Muscle layer of duodenum (tissue), 2 donors: ENCODE measurements around the gene MEF2B.
A peak's percentile ranks its signal among the peaks of the same experiment; 100 is the strongest.

Experiments used
- H3K27ac ChIP-seq: one replicate; pipeline ENCODE4 v1.7.0; 2013; ENCODE audit warnings: mild to moderate bottlenecking, low read length
- H3K27me3 ChIP-seq: one replicate; pipeline ENCODE4 v1.7.0; 2013; ENCODE audit warnings: low read depth, mild to moderate bottlenecking, control low read depth, low read length
- H3K36me3 ChIP-seq, 2 donors: one replicate each; pipeline ENCODE4 v1.7.0; 2013; ENCODE audit warnings: low read length in 2 of 2, control low read depth in 1 of 2, mild to moderate bottlenecking in 1 of 2; ENCODE audit not compliant: insufficient read depth in 2 of 2, control insufficient read depth in 1 of 2
- H3K4me1 ChIP-seq, 2 donors: one replicate each; pipeline ENCODE4 v1.7.0; 2013; ENCODE audit warnings: low read length in 2 of 2, mild to moderate bottlenecking in 2 of 2, control low read depth in 1 of 2, moderate library complexity in 1 of 2; ENCODE audit not compliant: insufficient read depth in 2 of 2, control insufficient read depth in 1 of 2
- H3K4me3 ChIP-seq, 2 donors: one replicate each; pipeline ENCODE4 v1.7.0; 2013; ENCODE audit warnings: low read length in 2 of 2, low read depth in 1 of 2, mild to moderate bottlenecking in 1 of 2
- H3K9me3 ChIP-seq, 2 donors: one replicate each; pipeline ENCODE4 v1.7.0; 2013; ENCODE audit warnings: low read length in 2 of 2, control low read depth in 1 of 2, mild to moderate bottlenecking in 1 of 2; ENCODE audit not compliant: control insufficient read depth in 1 of 2
- donor health status: healthy.

The MEF2B gene

DNA sequence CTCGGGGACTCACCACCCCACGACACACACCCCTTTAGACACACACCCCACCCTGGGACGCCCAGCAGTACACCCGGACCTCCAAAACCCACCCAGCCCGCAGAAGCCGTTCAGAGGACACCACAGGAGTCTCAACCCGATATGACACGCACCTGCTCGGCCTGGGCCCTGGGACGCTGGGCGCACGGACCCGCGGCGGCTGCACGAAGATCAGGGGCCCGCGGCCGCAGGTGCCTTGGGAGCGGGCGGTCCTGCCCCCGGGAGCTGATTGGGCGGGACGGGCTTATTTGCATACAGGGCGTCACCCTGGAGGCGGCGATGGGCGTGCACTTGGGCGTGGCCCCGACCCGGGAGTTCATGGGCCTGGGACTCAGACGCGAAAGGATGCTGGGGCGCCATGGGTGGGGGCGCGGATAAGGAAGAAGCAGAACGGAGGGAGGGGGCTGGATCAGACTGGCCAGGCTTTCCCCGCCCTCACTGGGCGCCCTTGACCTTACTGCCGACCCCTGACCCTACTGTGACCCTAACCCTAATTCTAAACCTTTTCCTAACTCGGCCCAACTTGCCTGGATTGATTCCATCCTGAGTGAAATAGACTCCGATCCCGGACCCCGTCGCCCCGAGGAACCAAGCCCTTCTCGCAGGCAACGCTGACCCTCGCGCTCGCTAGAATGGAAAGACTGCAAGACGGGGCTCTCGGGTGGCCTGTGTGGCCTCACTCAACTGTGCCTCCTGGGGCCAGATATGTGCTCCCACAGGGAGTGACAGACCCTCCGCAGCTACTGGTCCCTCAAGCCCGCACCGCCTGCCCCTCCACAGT lies at the start of gene MEF2B:
MEF2B (minus strand) TSS at position 211 of the 820 bp plus-strand sequence. CDS start 19,528 bp downstream, outside the sequence.
- no peak within 1 kb of the TSS for H3K27ac ChIP-seq
- H3K4me1 ChIP-seq, result peaks cover 0 to 15% of the 10 kb centered on the region in 2 donors
- no peaks in the 10 kb centered on the region for H3K27me3 ChIP-seq
- peak within 1 kb of the TSS in 1 of 2 donors; percentile 50 for H3K4me3 ChIP-seq
- H3K9me3 ChIP-seq, result no peaks in the 10 kb centered on the region
- H3K36me3 ChIP-seq, result no peaks in the 10 kb centered on the region

DNA sequence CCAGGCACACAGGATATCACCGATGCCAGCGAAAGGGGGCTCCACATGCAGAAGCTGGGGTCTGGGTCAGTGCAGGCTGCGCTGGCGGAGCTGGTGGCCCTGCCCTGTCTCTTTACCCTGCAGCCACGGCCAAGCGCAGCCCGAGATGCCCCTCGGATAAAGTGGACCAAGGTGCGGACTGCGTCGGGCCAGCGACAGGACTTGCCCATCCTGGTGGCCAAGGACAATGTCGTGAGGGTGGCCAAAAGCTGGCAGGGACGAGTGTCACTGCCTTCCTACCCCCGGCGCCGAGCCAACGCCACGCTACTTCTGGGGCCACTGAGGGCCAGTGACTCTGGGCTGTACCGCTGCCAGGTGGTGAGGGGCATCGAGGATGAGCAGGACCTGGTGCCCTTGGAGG lies 48.8 kb upstream of the MEF2B start:
- Histone ChIP-seq H3K4me3 (no peak overlapping the region), H3K36me3 (no peaks in the 10 kb centered on the region), H3K9me3 (no peaks in the 10 kb centered on the region), H3K27me3 (peaks cover 8% of the 10 kb centered on the region), H3K27ac (no peak overlapping the region), H3K4me1 (no peaks in the 10 kb centered on the region)

DNA sequence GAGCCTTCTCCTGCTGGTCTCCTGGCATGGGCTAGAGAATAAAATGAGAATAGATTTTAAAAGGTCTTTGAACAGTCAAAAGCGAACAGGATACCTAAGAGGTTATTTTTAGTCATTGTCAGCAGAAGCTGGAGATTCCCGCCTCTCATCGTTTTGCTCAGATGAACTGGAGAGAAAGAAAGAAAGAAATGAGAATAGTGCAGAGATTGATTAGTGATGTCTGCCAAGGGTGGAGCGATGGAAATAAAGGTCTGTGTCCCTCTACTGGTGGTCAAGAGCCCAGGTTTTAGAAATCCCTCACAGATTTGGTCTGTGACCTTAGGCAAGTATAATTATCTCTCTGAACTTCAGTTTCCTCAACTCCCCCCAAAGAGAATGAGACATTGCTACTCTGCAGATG lies 47.0 kb upstream of the MEF2B start:
- Histone ChIP-seq H3K4me3 (no peak overlapping the region), H3K4me1 (peaks cover 0 to under 1% of the 10 kb centered on the region in 2 donors), H3K27me3 (peaks cover 18% of the 10 kb centered on the region), H3K27ac (no peak overlapping the region), H3K9me3 (no peaks in the 10 kb centered on the region), H3K36me3 (no peaks in the 10 kb centered on the region)

DNA sequence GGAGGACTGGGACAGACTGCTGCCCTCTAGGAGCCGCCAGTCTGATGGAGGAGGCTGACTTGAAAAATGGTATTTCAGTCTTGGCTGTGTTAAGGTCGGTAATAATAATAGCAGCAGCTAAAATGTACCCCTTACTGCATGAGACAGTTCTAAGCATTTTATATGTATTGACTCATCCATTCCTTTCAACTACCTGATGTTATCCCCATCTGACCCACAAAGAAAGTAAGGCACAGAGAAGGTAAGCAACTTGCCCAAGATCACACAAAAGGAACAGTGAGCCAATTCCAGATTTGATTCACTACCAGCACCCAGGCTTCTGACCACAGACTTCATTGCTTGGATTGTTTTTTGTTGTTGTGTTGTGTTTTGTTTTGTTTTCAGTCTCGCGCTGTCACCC lies 45.7 kb upstream of the MEF2B start:
- H3K27ac ChIP-seq, result no peak overlapping the region
- H3K27me3 ChIP-seq, result peaks cover 23% of the 10 kb centered on the region
- peaks cover 0 to 5% of the 10 kb centered on the region in 2 donors for H3K4me1 ChIP-seq
- H3K9me3 ChIP-seq, result no peaks in the 10 kb centered on the region
- no peaks in the 10 kb centered on the region for H3K36me3 ChIP-seq
- no peak overlapping the region for H3K4me3 ChIP-seq

DNA sequence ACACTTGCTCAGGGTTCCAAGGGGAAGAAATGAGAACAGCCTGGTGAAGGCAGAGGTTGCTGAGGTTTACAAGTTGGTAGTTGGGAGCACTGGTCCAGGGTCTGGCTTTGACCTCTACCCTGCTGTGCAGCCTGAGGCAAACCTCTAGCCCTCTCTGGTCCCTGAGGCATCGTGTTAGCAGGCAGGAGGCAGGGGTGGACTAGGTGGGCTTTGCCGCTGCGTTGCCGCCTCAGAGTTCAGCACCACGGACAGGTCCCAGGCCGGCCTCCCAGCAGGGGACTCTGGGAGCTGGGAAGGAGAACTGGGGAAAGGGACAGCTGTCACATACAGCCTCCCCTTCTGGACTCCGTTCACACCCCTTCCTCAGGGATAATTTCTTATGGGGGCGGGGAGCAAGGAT lies 44.8 kb upstream of the MEF2B start:
- no peaks in the 10 kb centered on the region for H3K9me3 ChIP-seq
- no peak overlapping the region for H3K4me3 ChIP-seq
- H3K27ac ChIP-seq, result no peak overlapping the region
- peaks cover 23% of the 10 kb centered on the region for H3K27me3 ChIP-seq
- no peaks in the 10 kb centered on the region for H3K36me3 ChIP-seq
- H3K4me1 ChIP-seq, result peaks cover 0 to 5% of the 10 kb centered on the region in 2 donors

DNA sequence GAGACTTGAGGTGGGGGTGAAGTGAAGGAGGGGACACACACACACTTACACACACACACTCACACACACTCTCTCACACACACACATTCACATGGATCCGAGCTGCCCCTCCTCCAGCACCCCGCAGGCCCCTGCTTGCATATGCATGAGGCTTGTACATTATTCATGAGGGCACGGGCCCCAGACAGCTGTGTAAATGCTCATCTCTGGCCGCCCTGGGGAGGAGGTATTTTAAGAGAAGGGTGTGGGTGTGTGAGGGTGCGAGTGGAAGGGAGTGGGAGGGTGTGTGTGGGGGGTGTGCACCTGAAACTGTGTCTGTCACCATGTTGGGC lies 44.1 kb upstream of the MEF2B start:
- H3K4me3 ChIP-seq, result no peak overlapping the region
- H3K27ac ChIP-seq, result no peak overlapping the region
- H3K4me1 ChIP-seq, result peaks cover 0 to 5% of the 10 kb centered on the region in 2 donors
- H3K27me3 ChIP-seq, result peaks cover 23% of the 10 kb centered on the region
- H3K36me3 ChIP-seq, result no peaks in the 10 kb centered on the region
- no peaks in the 10 kb centered on the region for H3K9me3 ChIP-seq

DNA sequence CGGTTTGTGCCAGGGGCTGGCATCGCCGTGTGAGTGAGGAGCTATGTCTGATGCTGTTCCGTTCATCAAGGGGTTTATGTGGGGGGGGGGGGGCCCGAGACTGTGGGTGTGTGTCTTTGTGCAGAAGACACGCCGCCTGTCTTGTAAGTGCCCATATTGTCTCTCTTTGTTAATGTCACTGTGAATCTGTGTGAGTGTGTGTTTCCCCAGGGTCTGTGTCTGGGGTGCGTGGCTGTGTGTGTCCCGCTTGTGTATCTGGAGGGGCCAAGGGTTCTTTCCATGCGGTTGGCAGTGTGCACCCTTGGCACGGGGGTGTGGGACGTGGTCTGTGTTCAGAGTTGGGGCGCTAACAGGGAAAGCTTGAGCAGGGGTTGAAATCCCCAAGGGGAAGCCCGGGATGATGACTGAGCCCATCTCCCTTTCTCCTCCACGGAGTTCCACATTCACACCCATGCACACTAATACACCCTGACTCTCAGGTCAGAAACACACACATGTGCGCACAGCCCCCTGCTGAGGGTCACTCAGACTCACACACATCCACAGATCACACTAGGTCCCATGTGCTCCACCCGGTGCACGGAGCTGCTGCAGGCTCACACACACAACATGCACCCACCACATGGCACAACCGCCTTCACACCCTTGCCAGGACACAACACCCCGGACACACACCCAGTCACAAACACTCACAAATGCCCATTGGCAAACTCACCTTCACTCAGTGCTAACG lies 43.5 kb upstream of the MEF2B start:
- H3K36me3 ChIP-seq, result no peaks in the 10 kb centered on the region
- H3K9me3 ChIP-seq, result no peaks in the 10 kb centered on the region
- no peak overlapping the region for H3K4me3 ChIP-seq
- H3K27ac ChIP-seq, result no peak overlapping the region
- peaks cover 0 to 5% of the 10 kb centered on the region in 2 donors for H3K4me1 ChIP-seq
- peaks cover 23% of the 10 kb centered on the region for H3K27me3 ChIP-seq

DNA sequence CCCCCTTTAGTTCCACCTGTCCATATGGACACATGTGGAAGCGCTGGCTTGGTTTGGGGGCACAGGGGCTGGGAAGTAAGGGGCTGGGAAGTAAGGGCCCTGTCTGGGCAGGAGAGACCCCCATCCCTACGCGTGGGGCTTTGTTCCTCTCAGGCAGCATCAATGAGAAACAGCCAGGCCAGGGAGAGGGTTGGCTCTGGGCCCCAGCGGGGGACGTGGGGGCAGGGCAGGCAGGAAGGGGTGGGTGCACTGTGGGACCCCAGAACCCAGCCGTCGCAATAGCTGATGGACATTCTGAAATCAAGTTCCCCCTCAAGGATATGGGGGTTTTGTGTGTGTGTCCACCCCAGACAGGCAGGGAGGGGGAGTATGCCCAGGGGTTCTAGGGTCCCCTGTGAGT lies 42.9 kb upstream of the MEF2B start:
- no peak overlapping the region for H3K4me3 ChIP-seq
- peaks cover 0 to 5% of the 10 kb centered on the region in 2 donors for H3K4me1 ChIP-seq
- no peaks in the 10 kb centered on the region for H3K36me3 ChIP-seq
- H3K27me3 ChIP-seq, result peaks cover 23% of the 10 kb centered on the region
- H3K27ac ChIP-seq, result no peak overlapping the region
- no peaks in the 10 kb centered on the region for H3K9me3 ChIP-seq

DNA sequence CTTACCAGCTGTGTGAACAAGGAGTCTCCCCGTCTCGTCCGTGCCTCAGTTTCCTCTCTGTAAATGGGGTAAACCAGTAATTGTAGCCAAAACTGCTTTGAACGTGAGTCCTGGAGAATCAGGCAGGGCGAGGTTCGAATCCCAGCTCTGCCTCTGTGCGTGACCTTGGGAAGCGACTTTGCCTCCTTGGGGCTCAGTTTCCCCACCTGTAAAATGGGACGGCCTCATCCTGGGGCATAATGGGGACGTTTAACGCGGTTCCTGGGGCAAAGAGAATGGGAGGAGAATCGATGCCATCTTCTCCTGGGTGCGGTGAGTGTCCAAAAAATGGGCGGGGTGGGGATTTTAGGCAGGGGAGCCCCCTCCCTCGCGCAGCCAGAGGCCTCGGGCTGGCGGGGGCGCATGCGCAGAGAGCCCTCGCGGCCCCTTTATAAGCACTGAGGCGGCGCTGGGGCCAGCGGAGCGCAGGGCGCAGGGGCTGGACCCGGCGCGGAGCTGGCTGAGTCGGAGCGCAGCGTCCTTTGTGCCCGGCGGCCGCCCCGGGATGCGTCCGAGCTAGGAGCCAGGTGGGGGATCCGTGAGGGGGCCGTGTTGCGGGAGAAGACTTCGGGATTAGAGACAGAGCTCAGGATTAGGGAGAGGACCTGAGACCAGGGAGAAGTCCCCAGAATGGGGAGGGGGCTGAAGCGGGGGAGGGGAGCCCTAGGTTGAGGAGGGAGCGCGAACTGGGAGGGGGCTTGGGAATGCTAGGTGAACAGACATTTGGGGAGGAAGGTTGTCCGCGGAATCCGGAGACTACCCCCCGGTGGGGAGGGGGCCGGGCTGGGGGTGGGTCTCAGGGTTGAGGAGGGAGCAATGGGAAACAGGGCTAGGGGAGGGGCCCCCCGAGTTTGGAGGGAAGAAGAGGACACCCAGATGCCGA lies 41.7 kb upstream of the MEF2B start, which contains the start of gene NCAN:
NCAN (plus strand) TSS at position 460 of the 922 bp plus-strand sequence. CDS start 4,996 bp downstream, outside the sequence.
- Histone ChIP-seq H3K27ac (no peak within 1 kb of the TSS), H3K9me3 (no peaks in the 10 kb centered on the region), H3K36me3 (no peaks in the 10 kb centered on the region), H3K4me1 (peaks cover 0 to 5% of the 10 kb centered on the region in 2 donors), H3K27me3 (peaks cover 27% of the 10 kb centered on the region), H3K4me3 (no peak within 1 kb of the TSS)

DNA sequence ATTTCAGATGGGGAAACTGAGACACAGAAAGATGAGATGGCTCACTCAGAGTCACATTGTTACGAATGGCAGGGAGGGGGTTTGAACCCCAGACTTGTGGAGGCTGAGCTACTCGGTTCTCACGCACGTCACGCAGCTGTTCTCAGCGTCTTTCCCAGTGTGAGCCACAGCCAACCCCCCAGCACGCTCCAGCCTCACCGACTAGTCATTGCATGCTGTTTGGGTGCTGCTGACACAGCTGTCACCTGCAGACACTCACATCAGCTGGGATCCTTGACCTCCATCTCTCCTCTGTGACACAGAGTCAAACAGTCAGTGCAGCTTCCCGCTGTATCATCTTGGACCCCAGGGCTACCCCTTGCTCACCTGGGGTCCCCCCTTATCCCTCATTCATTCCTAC lies 39.3 kb upstream of the MEF2B start:
- H3K4me3 ChIP-seq, result no peak overlapping the region
- peaks cover 0 to 5% of the 10 kb centered on the region in 2 donors for H3K4me1 ChIP-seq
- no peak overlapping the region for H3K27ac ChIP-seq
- no peaks in the 10 kb centered on the region for H3K9me3 ChIP-seq
- H3K36me3 ChIP-seq, result no peaks in the 10 kb centered on the region
- peaks cover 25% of the 10 kb centered on the region for H3K27me3 ChIP-seq
